NOMO-1 treated with dmso at 0.1 percent for 144 hours (cell line): ENCODE measurements around the gene CMTR1.
"Not testable (repeated sequence)": the region's sequence is repeated elsewhere in the genome, so short reads cannot be mapped to it uniquely, and the experiment has no call there.

Source experiments
- DNase-seq: peaks from one replicate; lab custom pipeline; 2025; ENCODE audit not compliant: unreplicated experiment; lab: John Stamatoyannopoulos, UW

The CMTR1 gene

DNA sequence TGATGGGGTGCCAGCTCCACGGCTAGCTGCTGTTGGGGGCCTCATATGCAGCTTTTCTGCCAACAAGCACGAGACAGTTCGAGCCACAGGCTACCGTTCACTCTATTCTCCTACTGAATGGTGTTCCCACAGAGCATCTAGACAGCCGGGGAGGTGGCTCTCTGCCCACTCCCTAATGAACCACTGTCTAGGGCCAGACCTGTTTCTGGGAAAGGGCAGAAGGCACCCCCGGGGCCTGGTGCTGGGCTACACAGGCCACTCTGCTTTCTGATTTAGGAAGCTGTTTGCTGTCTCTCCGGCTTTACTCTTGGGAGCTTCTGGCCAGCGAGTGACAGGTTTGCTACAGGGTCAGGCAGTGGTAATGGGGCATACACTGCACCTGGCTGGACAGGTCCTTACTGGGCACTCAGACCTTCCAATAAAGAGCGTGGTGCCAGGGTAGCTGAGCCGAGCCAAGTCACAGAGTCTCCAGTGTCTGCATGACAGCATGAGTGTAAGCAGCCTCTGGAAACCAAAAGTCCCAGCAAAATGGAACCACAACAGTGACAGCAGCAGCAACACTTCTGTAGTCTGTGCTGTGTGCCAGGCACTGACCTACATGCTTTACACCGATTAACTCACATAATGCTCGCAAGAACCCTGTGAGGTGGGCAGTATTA is 58.3 kb downstream of the CMTR1 start:
- DNase-seq = no peak

DNA sequence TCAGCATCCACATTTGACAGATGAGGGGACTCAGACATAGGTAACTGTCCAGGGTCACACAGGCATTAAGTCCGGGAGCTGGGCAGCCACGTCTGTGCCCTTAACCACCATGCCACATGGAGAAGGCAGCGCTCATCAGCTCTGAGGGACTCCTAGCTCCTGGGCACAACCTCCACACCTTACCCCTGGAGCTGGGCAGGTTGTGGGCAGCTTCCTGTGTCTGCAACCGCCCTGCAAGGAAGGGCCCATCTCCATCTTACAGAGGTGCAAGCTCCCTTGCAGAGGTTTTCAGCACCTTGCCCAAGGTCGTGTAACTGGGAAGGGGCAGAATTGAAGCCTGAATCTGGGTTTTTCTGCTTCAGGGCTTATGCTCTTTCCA is 58.8 kb downstream of the CMTR1 start:
- DNase-seq = no peak

DNA sequence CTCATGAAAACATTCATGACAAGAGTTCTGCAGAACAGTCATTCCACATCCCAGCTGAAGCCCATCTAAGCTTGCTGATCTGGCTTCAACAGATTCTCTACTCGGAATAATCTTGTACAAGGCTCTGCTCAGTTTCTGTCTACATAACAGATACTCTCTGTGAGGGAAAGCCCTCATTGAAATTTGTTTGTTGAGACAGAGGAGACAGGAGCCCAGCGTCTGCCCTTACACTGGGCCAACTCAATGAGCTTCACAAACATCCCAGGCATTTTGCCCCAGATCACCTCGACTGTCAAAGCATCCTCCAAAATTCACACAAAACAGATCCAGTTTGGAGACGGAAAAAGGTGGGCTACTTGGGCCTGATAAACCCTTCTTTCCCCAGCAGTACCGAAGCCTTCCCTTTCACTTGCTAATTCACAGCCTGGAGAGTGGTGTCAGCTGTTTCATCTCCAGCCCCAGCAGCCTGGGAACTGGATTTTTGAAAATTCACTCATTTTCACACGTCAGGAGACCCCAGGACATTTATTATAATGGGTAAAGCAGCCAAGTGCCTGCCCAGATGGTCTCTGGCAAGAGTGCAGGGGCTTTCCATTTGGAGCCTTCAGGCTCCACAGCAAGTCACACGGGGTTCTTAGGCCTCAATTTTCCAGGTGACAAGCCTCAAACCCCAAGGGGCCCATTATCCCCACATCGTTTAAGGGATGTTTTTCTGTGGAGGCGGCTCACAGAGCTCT is 59.4 kb downstream of the CMTR1 start:
- no peak for DNase-seq

DNA sequence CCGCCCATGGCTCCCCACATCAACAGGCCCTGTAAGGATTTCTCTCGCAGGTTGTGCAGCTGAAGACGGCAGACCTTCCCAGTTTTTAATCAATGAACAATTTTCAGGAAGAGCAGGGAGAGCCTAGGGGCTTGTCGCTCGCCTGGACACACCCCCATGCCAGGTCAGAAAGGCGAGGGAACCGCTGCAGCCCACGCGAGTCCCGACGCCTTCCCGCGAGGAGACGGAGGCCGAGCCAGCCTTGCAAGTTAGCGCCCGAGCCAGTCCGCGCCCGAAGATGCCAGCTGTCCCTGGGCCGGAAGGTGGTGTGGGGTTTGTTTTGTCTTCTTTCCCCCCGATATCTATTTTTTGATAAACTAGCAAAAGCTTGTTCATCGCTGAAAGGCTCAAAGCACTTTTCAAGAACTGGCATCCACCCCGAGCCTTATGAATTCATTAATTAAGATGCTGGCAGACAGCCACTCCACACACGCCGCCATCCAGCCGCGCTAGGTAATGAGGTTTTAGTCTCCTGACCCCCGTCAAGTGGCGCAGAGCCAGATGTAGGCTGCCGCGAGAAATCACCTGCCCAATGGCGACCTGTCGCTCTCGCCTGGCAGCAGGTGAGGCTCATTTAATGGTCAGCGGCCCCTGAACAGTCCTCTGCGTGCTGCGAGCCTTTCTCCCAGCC is 60.1 kb downstream of the CMTR1 start:
- no peak for DNase-seq

DNA sequence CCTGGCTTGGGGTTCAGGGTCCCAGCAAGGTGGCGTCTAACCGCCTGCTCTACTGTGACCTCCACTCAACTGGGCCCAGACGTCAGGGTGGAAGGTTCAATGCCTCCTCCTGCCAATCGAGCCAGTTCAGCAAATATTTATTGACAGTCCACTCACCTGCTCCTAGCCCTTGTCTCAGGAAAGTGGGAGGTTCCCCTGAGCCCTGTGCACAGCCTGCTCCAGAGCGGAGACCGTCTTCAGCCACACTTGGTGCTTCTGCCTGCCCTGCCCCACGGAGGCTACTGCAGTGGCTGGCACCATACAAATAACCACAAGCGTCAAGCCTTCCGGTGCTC is 60.6 kb downstream of the CMTR1 start:
- DNase-seq = no peak

DNA sequence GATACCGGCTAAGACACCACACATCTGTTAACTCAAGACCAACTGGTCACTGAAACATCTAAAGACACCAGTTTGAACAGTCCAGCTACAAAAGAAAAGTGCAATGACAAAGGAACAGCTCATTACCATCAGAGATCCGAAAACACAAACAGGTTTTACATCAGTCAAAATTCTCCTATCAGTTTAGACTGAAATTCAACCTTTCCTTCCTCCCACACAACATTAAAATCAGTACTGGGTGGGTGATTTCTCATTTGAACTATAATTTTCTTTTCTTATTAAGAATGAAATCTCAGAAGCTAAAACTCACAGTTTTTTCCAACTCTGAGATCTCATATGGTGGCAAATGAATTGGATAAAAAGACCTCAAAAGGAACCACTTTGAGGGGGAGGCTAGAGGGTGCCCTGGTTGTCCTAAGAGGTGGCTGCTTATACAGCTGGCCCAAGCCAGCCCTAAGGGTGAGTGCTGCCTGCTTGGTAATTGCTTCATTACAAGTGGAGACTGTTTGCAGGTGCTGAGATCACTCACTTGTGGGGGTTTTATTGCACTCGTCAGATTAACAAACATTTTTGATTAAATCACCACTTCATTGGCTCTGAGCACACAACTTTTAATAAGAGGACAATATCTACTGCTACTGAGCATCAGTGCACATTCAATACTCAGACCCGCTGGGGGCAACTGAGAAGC is 62.4 kb downstream of the CMTR1 start:
- no peak for DNase-seq

DNA sequence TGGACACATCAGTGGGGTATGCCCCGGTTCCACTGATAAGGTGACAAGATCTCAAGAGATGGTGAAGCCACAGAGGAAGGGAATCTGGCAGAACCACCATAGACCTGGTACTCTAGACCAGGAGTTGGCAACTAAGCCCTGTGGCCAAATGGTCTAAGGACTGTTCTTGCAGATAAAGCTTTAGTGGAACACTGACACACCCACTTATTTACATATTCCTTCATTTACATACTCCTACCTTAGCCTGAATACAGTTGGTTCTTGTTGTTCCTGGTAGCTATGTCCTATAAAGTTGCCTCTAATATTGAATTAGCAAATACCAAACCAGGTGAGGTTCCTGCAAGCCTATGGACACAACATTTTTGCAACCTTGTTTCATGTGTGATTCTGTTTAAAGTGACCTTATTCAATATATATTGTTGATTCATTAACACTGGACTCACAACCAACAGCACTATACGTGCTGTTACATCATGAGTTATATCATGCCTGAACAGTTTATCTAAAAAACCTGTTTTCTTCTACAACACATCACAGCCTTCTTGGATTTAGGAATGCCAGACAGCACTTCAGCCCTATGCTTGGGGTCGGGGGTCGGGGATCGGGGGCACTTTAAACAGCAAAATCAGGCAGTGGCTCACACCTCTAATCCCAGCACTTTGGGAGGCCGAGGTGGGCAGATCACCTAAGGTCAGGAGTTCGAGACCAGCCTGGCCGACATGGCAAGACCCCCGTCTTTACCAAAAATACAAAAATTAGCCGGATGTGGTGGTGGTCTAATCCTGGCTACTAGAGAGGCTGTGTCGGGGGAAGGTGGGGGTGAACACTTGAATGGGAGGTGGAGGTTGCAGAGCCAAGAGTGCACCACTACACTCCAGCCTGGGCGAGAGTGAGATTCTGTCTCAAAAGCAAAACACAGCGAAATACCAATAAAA is 64.2 kb downstream of the CMTR1 start:
- DNase-seq = no peak

DNA sequence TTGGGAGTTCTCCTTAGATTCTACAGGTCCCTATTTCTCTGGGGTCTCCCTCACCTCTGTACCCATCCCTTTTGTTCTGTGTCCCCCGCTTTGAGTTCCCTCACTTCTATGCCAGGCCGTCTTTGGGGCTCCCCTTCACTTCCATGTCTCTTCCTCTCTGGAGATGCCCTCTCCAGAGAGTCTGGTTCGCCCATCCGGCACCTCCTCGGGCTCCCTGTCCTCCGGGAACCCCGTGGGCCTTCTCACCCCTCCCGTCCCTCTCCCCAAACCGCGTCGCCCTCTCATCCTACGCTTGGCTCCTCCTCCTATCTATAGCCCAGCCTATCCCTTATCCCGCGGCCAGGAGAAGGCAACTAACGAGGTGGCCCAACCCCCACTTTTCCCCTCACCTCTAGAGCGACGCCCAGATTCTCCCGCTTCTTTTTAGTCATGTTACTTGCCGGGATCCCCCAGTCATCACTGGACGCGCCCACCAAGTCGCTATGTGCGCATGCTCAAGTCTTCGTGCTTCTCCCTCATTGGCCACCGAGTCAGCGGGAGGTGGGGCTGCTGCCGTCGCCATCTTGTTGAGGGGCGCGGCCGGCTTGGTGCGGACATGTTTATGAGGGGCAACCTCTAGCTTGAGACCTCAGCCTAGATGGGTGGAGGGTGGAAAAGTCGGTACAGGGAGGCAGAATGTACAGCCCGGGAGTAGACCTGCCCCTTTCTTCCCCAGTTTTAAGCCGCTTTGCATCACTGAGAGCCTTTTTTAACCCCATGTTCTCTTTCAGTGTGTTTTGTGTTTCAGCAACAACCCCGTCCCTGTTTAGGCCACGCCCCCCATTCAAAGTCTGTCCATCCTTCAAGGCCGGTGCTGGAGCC is 66.6 kb downstream of the CMTR1 start, which contains the start of gene CCDC167:
TSS of gene CCDC167 (minus strand) at position 461 of the 861 bp plus-strand sequence. CDS start at position 431, 30 bp downstream.
- peak; percentile 85 for DNase-seq

DNA sequence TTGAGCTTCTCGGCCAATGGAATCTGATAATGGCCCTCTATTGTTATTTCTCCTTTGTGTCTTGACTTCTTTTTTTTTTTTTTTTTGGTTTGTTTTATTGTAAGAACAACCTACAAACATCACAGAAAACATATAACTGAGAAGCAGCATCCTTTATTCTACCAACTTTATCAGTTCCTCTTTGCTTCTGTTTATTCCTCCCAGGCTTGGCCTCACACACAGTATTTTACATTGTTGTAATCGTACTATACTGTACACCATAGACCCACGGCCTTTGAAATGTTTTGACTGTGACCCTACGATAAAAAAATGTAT is 67.2 kb downstream of the CMTR1 start:
- no peak for DNase-seq

DNA sequence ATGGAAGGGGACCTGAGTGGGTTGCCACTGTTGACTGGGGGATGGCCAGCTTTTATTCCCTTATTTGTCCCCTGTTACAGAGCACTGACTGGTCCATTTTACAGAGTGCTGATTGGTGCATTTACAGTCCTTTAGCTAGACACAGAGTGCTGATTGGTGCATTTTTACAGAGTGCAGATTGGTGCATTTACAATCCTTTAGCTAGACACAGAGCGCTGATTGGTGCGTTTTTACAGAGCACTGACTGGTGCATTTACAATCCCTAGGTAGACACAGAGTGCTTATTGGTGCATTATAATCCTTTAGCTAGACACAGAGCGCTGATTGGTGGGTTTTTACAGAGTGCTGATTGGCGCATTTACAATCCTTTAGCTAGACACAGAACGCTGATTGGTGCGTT is 67.9 kb downstream of the CMTR1 start:
- not testable (repeated sequence) for DNase-seq

DNA sequence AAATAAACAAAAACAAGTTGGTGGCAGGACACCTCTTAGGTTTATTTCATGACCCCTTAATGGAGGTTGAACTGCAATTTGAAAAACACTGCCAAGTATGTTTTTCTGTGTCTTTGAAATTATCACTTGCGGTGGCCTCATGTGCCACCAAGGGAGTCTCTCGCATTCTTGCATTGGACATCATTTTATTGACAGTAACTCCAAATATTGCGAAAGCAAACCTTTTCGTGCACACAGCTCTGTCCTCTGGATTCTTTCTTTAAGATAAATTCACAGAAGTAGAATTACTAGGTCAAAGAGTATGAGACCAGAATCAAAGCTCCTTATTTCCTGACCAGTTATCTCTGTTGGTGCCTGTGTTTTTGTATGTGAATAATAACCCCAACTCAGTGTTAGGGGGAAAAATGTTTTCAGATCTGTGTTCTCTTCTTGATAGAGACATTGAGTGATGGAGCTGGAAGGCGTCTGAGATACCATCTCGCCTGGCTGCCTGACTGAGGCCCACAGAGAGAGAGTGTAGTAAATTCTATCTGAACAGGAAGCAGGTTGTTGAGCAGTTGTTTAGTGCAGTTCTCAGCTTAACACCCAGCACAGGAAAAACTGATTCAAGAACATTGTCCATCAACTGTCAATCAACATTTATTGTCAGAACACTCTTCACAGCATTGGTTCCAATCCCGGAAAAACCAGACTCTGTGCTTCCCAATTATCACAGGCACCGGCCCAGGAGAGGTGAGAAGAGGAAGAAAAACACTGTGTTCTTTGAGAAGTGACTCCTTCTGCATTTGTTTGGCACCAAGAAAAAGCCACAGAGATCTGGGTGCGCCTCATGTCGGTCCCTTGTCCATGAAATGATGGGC is 68.8 kb downstream of the CMTR1 start:
- DNase-seq = no peak

DNA sequence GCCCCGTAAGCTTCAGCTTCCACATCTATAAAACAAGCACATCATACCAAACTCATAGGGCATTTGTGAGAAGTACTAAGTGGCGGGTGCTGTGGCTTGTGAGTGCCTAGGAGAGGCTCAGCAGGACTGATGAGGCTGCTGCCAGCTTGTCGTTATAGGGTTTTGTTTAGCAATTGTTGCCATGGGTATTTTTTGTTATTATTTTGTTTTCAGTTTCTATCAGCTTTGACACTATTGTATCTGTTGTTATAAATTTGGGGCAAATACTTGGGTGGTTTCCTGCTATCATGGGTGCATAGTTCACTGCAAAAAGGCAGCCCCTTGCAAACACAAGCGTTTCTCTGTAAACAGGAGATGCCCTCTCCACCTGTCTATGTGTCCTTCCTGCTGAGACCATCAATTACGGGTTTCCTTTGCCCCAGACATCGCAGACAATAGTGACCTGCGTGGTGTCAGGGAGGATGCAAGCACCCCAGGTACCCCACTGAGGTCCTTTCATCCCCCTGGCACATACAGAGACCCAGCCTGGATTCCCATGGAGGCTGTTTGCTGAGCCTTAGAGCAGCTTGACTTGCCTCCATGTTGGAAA is 69.8 kb downstream of the CMTR1 start:
- no peak for DNase-seq

DNA sequence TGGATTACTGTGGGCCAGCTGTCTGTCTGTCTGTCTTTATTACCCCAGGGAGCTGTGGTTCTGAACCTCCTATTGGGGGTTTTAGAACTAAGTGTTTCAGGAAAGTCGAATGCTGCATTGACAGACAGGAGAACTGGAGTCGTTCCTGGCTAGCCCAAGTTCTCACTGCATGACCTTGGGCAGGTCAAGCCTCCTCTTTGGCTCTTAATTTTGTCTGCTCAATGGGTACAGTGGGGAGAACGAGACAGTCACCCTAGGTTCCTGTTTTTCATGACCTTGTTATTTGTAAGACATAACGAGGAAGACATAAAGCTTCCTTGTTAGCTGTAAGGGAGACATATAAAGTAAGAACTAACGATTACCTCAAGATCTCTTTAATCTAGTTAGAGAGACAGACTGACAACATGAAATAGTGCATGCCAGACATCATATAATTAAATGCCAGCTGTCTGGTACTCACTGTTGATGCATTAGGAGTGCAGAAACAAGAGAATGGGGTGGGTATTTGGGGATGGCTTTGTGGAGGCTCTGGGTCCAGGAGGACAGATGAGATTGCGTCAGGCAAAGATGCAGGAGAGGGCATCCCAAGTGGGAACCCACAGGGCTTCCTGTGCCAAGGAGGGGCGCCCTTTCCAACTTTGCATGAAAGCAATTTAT is 70.4 kb downstream of the CMTR1 start:
- no peak for DNase-seq

DNA sequence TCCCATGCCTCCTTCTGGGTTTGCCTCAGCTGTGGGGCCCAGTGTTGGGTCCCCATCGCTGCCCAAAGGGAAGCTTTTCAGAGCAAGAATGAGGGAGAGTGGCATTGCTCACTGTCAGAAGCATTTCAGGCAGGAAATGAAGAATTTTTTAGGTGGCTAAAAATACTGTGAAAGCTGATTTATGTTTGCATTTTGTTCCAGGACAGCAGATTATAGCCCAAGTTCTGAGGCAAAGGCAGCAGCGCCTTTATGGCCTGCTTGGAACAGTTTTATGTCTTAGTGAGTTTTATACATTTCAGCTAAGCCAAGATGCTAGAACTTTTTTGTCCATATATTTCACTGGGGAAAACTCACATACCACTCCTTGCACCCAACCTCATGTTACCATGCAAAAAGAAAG is 71.0 kb downstream of the CMTR1 start:
- DNase-seq = no peak

DNA sequence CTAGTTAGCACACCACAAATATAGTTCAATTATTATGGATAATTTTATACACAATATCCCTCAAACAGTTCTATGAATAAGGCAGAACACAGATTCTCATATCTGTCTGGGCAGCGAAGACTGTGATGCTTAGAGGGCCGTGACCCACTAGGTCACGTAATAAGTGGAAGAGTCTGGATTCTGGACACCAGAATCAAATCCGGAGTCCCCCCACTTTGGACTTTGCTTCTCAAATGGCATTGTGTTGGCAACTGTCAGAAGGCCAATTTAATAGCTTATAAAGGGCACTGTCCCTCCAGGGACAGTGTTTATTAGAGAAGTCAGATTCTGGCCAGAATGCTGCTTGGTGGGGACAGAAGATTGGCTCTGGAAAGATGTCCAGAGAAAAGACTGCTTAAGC is 73.5 kb downstream of the CMTR1 start:
- no peak for DNase-seq

DNA sequence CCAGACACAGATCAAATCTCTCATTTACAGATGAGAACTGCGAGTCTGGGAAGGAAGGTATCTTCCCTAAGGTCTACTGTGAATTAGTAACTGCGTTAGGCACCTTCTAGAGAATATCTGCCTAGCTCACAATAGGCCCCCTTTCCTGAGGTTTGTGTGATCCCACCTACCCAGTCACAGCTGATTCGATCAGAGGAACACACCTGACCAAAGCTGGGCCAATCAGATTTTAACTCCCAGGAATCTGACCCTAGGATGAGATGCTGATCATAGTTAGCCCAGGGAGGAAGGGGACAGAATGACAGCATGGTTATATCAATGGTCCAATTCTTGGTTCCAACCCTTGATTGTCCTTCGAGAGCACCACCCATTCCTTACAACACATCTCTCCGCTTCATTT is 74.1 kb downstream of the CMTR1 start:
- DNase-seq = no peak

DNA sequence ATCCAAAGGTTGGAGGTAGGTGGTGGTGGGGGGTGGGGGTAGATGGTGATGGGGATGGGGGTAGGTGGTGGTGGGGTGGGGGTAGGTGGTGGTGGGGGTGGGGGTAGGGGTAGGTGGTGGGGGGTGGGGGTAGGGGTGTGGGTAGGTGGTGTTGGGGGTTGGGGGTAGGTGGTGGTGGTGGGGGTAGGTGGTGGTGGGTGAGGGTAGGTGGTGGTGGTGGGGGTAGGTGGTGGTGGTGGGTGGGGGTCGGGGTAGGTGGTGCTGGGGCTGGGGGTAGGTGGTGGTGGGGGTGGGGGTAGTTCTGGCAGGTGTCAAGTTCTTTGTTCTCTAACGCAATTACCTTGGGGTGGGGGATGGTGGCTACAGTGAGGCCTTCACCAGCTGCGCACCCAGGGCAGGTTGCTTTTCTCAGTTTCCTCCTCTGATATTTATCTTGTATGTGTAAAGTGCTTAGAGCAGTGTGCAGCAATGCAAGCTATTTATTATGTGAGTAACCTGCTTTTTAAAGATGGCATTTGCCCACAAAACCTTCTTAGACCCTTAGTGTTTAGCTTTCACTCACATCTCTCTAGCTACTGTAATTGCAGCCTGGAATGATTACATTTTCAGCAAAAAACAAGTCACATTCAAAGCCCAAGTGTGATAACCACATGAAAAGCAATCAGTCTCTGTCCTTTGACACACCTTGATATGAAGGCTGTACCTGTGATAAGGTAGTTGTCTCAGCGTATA is 74.8 kb downstream of the CMTR1 start:
- DNase-seq = no peak
